Ovary (tissue), 9 donors: ENCODE results near the gene LTO1. TPM values are rescaled to one million over a fixed set of nuclear protein-coding genes. Genes with fewer than 3 reads are reported as not detected.
A peak's percentile ranks its signal among the peaks of the same experiment; 100 is the strongest.

Experiments
- DNase-seq, 5 donors: peaks; one replicate each; pipeline ENCODE4 v3.0.0-alpha.2; 2019 to 2020
- H3K27ac ChIP-seq, 2 donors: fragments of 200-600 bp; one replicate each; pipeline versions ENCODE4 v1.5.1 to v1.8.0; 2019 to 2022
- H3K27me3 ChIP-seq: fragments of 200-600 bp; one replicate; pipeline ENCODE4 v1.8.0; 2022
- H3K36me3 ChIP-seq: fragments of 200-600 bp; sonication (generic); one replicate; pipeline ENCODE4 v1.5.1; 2019
- H3K4me1 ChIP-seq: one replicate; pipeline ENCODE4 v1.8.1; 2013; ENCODE audit warnings: mild to moderate bottlenecking, moderate library complexity; ENCODE audit not compliant: insufficient read depth
- H3K4me3 ChIP-seq: fragments of 200-600 bp; sonication (generic); one replicate; pipeline ENCODE4 v1.5.1; 2017
- H3K9me3 ChIP-seq, 2 donors: fragments of 200-600 bp in 1 of 2; sonication (generic) in 1 of 2; one replicate each; pipeline versions ENCODE4 v1.5.1 to v1.8.1; 2013 to 2019; ENCODE audit warnings: mild to moderate bottlenecking in 1 of 2, moderate library complexity in 1 of 2
- CTCF ChIP-seq, 3 donors: fragments of 450-650 bp in 2 of 3; fragments of 200-600 bp in 1 of 3; IDR thresholded peaks; one replicate each; pipeline versions ENCODE4 v1.5.1 to v1.8.0; 2016 to 2022; ENCODE audit warnings: antibody characterized with exemption in 3 of 3, mild to moderate bottlenecking in 1 of 3
- EP300 ChIP-seq: sonication (generic); formaldehyde crosslinking; IDR thresholded peaks from one replicate; pipeline ENCODE4 v1.6.1; 2017; ENCODE audit warnings: antibody characterized with exemption
- POLR2A ChIP-seq: fragments of 450-650 bp; IDR thresholded peaks from one replicate; pipeline ENCODE4 v1.6.1; 2017; ENCODE audit warnings: antibody characterized with exemption, mild to moderate bottlenecking, moderate library complexity
- WGBS, 3 donors: extraction: QIAGEN DNeasy Blood & Tissue Kit in 1 of 3; methylation state at CpG; one replicate each; pipeline versions ENCODE4 v1.1.5 to v1.1.7; 2013 to 2017; 5-methylcytosine and 5-hydroxymethylcytosine counted together
- intact Hi-C, 4 donors: fragments of 100-400 bp; cut with DNase I; formaldehyde crosslinking; loops; one replicate each; pipeline versions ENCODE4 v1.11.0 to v1.15.1; 2022 to 2023
- polyA plus RNA-seq, 2 donors: library from polyadenylated mRNA; stranded (reverse); fragments of 200-250 nt in 1 of 2; fragments of 350-450 nt in 1 of 2; fragmentation: Illumina TruSeq in 1 of 2; extraction: RNeasy Lipid Tissue Mini Kit (QIAGEN cat#74804) in 1 of 2; gene quantifications; one replicate each; pipeline ENCODE4 v1.2.3, GENCODE V29; 2013 to 2014
- total RNA-seq, 7 donors: library from RNA; depleted of rRNA in 2 of 7; stranded (reverse); fragments of >200 nt in 2 of 7; fragmentation: NEBNext Ultra II Directional in 3 of 7; extraction: Animal tissue kit (Norgen Biotek cat#: 25700) in 3 of 7; gene quantifications; one replicate each; pipeline versions ENCODE4 v1.1.0 to v1.2.4, GENCODE V29; 2016 to 2023
- donor health status: DM: no; HTN: no; CAD: no; lungs with moderate emphysema.
- donor health status: DM: no; HTN: no; CAD: no.
- donor health status: Bipolar disorder and iron deficiency.
- donor health status: DM: yes; HTN: yes; CAD: no.
- donor health status: DM: no; HTN: no; CAD: no.
- donor health status: DM: yes; HTN: yes; CAD: no.

The LTO1 gene
- total and polyA plus RNA-seq, 9 donors: 13.4 to 29.9 (median 19.8) TPM

- H3K27me3 ChIP-seq: peaks cover 7% of the 10 kb centered on the region
- no peaks in the 10 kb centered on the region for H3K36me3 ChIP-seq
- no peak for DNase-seq
- WGBS, 3 donors: 0 to 1% (median 1%) methylated on average over 36 to 49 of the region's 49 CpGs
- TF ChIP-seq CTCF (IDR thresholded peaks at IDR 0.05) (no peak), POLR2A (no peak), EP300 (no peak)
- peaks cover 8% of the 10 kb centered on the region for H3K4me1 ChIP-seq
- H3K27ac ChIP-seq: peak within 1 kb of the TSS in 1 of 2 donors; percentile 28
- no peaks in the 10 kb centered on the region for H3K9me3 ChIP-seq
- H3K4me3 ChIP-seq: peak within 1 kb of the TSS; percentile 57
- intact Hi-C loops: loop anchor here in 3 of 4 donors (5.0 to 10.0 kb wide), 2 partner anchors 536 to 539 kb away; no protein-coding TSS in a partner anchor
Measured at GRCh38 chr11:69640995-69641581, 34.1 kb downstream of the LTO1 start, which contains the start of gene CCND1. TSS of gene CCND1 (plus strand) at chr11:69641156. CDS start at chr11:69641314, 158 bp downstream.

GRCh38 chr11:69640260-69640994 is 34.7 kb downstream of the LTO1 start:
- Histone ChIP-seq H3K27me3 (peaks cover 7% of the 10 kb centered on the region), H3K4me1 (peaks cover 8% of the 10 kb centered on the region), H3K36me3 (no peaks in the 10 kb centered on the region), H3K9me3 (no peaks in the 10 kb centered on the region), H3K27ac (no peak overlapping the region), H3K4me3 (peak overlapping the region; percentile 57)
- WGBS, 3 donors: 3 to 6% (median 5%) methylated on average over 41 to 43 of the region's 43 CpGs
- TF ChIP-seq POLR2A (no peak), CTCF (IDR thresholded peaks at IDR 0.05) (no peak), EP300 (no peak)
- intact Hi-C loops: loop anchor here in 3 of 4 donors (5.0 to 10.0 kb wide), 2 partner anchors 536 to 538 kb away; no protein-coding TSS in a partner anchor
- DNase-seq: no peak

- Histone ChIP-seq H3K4me1 (peaks cover 8% of the 10 kb centered on the region), H3K9me3 (no peaks in the 10 kb centered on the region), H3K27ac (no peak overlapping the region), H3K36me3 (no peaks in the 10 kb centered on the region), H3K27me3 (peaks cover 7% of the 10 kb centered on the region), H3K4me3 (no peak overlapping the region)
- DNase-seq: no peak
- 11 to 18% (median 17%) methylated on average over 9 of the region's 9 CpGs for WGBS, 3 donors
- TF ChIP-seq POLR2A: no peak
- no peak for TF ChIP-seq EP300
- TF ChIP-seq CTCF (IDR thresholded peaks at IDR 0.05): no peak
- intact Hi-C loops: loop anchor here in 3 of 4 donors (5.0 to 10.0 kb wide), 2 partner anchors 535 to 538 kb away; no protein-coding TSS in a partner anchor
Measured at GRCh38 chr11:69639831-69640230, 35.3 kb downstream of the LTO1 start.

- peaks cover 8% of the 10 kb centered on the region for H3K4me1 ChIP-seq
- peaks cover 7% of the 10 kb centered on the region for H3K27me3 ChIP-seq
- intact Hi-C loops: no loop called here
- no peaks in the 10 kb centered on the region for H3K36me3 ChIP-seq
- H3K4me3 ChIP-seq: no peak overlapping the region
- no peak for TF ChIP-seq CTCF (IDR thresholded peaks at IDR 0.05)
- TF ChIP-seq POLR2A: no peak
- TF ChIP-seq EP300: no peak
- DNase-seq: peak in 4 of 5 donors; percentile 33 to 69 (median 59)
- WGBS, 3 donors: 0 to 1% (median 1%) methylated on average over 59 to 64 of the region's 64 CpGs
- H3K9me3 ChIP-seq: no peaks in the 10 kb centered on the region
- H3K27ac ChIP-seq: no peak overlapping the region
Measured at GRCh38 chr11:69638941-69639681, 36.0 kb downstream of the LTO1 start.
